ENCODE results near the gene CACHD1. TPM values are rescaled to one million over a fixed set of nuclear protein-coding genes. Genes with fewer than 3 reads are reported as not detected.
A peak's percentile ranks its signal among the peaks of the same experiment; 100 is the strongest.

Gene CACHD1
- total RNA-seq, 1 donor from 2014 or later: 4.3 TPM

- no peak for DNase-seq (ENCODE audit: low spot score in 2 of 2)
- Histone ChIP-seq H3K4me3 (no peak overlapping the region), H3K9me3 (no peaks in the 10 kb centered on the region), H3K27me3 (no peaks in the 10 kb centered on the region), H3K36me3 (no peaks in the 10 kb centered on the region), H3K27ac (no peak overlapping the region), H3K4me1 (peaks cover 0 to 11% of the 10 kb centered on the region in 2 donors)
- no peak for TF ChIP-seq CTCF (IDR thresholded peaks at IDR 0.05)
- intact Hi-C loops (cut with DNase I): no loop called here
Measured at GRCh38 chr1:64522740-64523139, 52.8 kb downstream of the CACHD1 start.

GRCh38 chr1:64523413-64524337 is 53.7 kb downstream of the CACHD1 start:
- no peaks in the 10 kb centered on the region for H3K9me3 ChIP-seq
- TF ChIP-seq CTCF (IDR thresholded peaks at IDR 0.05): no peak
- no peak overlapping the region for H3K4me3 ChIP-seq
- no peaks in the 10 kb centered on the region for H3K27me3 ChIP-seq
- H3K4me1 ChIP-seq: peaks cover 0 to 11% of the 10 kb centered on the region in 2 donors
- intact Hi-C loops (cut with DNase I): no loop called here
- H3K27ac ChIP-seq: no peak overlapping the region
- no peak for DNase-seq (ENCODE audit: low spot score in 2 of 2)
- H3K36me3 ChIP-seq: no peaks in the 10 kb centered on the region

- intact Hi-C loops (cut with DNase I): no loop called here
- Histone ChIP-seq H3K36me3 (no peaks in the 10 kb centered on the region), H3K4me1 (peaks cover 0 to 11% of the 10 kb centered on the region in 2 donors), H3K9me3 (no peaks in the 10 kb centered on the region), H3K4me3 (no peak overlapping the region), H3K27me3 (no peaks in the 10 kb centered on the region), H3K27ac (no peak overlapping the region)
- TF ChIP-seq CTCF (IDR thresholded peaks at IDR 0.05): no peak
- DNase-seq (ENCODE audit: low spot score in 2 of 2): no peak
Measured at GRCh38 chr1:64524614-64525013, 54.7 kb downstream of the CACHD1 start.

- Histone ChIP-seq H3K4me3 (no peak overlapping the region), H3K9me3 (no peaks in the 10 kb centered on the region), H3K36me3 (no peaks in the 10 kb centered on the region), H3K4me1 (peaks cover 0 to 11% of the 10 kb centered on the region in 2 donors), H3K27me3 (no peaks in the 10 kb centered on the region), H3K27ac (no peak overlapping the region)
- no peak for TF ChIP-seq CTCF (IDR thresholded peaks at IDR 0.05)
- no peak for DNase-seq (ENCODE audit: low spot score in 2 of 2)
- intact Hi-C loops (cut with DNase I): no loop called here
Measured at GRCh38 chr1:64525116-64525686, 55.3 kb downstream of the CACHD1 start.

GRCh38 chr1:64526312-64526711 is 56.4 kb downstream of the CACHD1 start:
- no peak for DNase-seq (ENCODE audit: low spot score in 2 of 2)
- TF ChIP-seq CTCF (IDR thresholded peaks at IDR 0.05): no peak
- intact Hi-C loops (cut with DNase I): no loop called here
- Histone ChIP-seq H3K4me1 (peaks cover 0 to 11% of the 10 kb centered on the region in 2 donors), H3K27me3 (no peaks in the 10 kb centered on the region), H3K36me3 (no peaks in the 10 kb centered on the region), H3K4me3 (no peak overlapping the region), H3K27ac (peak overlapping the region; percentile 32 to 39), H3K9me3 (no peaks in the 10 kb centered on the region)

Data from ascending aorta (tissue), 2 donors.